Suprapubic skin (tissue), 4 donors: ENCODE results near the gene PDK1. TPM values are rescaled to one million over a fixed set of nuclear protein-coding genes. Genes with fewer than 3 reads are reported as not detected.

Experiments
- DNase-seq, 2 donors: peaks; one replicate each; pipeline ENCODE4 v3.0.0-alpha.2; 2019; ENCODE audit warnings: low spot score in 2 of 2
- H3K27ac ChIP-seq: fragments of 200-600 bp; sonication (generic); one replicate; pipeline ENCODE4 v1.5.1; 2019
- H3K27me3 ChIP-seq: fragments of 200-600 bp; sonication (generic); one replicate; pipeline ENCODE4 v1.5.1; 2019
- H3K36me3 ChIP-seq: fragments of 200-600 bp; sonication (generic); one replicate; pipeline ENCODE4 v1.5.1; 2019
- H3K4me1 ChIP-seq: fragments of 200-600 bp; sonication (generic); one replicate; pipeline ENCODE4 v1.5.1; 2019
- H3K4me3 ChIP-seq: fragments of 200-600 bp; sonication (generic); one replicate; pipeline ENCODE4 v1.5.1; 2019; ENCODE audit warnings: mild to moderate bottlenecking
- H3K9me3 ChIP-seq: fragments of 200-600 bp; sonication (generic); one replicate; pipeline ENCODE4 v1.5.1; 2019
- EP300 ChIP-seq: sonication (generic); formaldehyde crosslinking; IDR thresholded peaks from one replicate; pipeline ENCODE4 v1.6.1; 2017; ENCODE audit warnings: antibody characterized with exemption
- POLR2A ChIP-seq, 2 donors: fragments of 450-650 bp; IDR thresholded peaks; one replicate each; pipeline ENCODE4 v1.6.1; 2017; ENCODE audit warnings: antibody characterized with exemption in 2 of 2, mild to moderate bottlenecking in 2 of 2, moderate library complexity in 2 of 2
- POLR2AphosphoS5 ChIP-seq, 3 donors: sonication (generic); formaldehyde crosslinking; IDR thresholded peaks; one replicate each; pipeline ENCODE4 v1.6.1; 2017; ENCODE audit warnings: antibody characterized with exemption in 3 of 3
- WGBS: methylation state at CpG from one replicate; pipeline ENCODE4 v1.1.5; 2018; 5-methylcytosine and 5-hydroxymethylcytosine counted together
- total RNA-seq, 4 donors: library from RNA; depleted of rRNA; stranded (reverse); fragments of >200 nt; gene quantifications; one replicate each; pipeline ENCODE4 v1.1.0, GENCODE V29; 2016
- TF ChIP-seq, protein P1 (sequence below), 2 donors: fragments of 200-600 bp in 1 of 2; fragments of 450-650 bp in 1 of 2; sonication (generic) in 1 of 2; IDR thresholded peaks; one replicate each; pipeline ENCODE4 v1.5.1; 2016 to 2019; ENCODE audit warnings: antibody characterized with exemption in 2 of 2, mild to moderate bottlenecking in 1 of 2, moderate library complexity in 1 of 2

PDK1 gene
- total RNA-seq, 4 donors from 2014 or later = 35.2 to 151 (median 66.5) TPM

DNA sequence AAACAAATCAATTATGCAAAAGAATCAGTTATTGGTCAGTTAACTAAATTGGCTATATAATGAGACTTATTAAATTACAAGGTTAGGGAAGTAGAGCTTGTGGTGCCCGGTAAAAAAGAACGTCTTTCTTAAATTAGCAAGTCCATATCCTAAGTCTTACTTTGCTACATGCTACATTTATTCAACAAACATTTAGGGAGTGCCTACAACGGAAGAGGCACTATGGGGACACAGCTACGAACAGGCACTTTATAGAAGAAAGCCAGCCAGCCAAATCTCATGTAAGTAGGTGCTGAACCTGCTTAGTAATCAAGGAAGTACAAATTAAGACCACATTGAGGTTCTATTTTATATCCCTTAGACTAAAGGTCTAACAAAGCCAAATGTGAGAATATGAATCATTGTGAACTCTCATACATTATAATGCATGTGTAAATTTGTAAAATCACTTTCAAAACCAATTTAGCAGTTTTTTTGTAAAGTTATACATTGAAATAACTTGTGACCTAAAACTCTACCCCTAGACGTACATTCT lies 59.9 kb downstream of the PDK1 start:
- no peaks in the 10 kb centered on the region for H3K27me3 ChIP-seq
- H3K4me3 ChIP-seq = no peak overlapping the region
- TF ChIP-seq, protein P1, sequence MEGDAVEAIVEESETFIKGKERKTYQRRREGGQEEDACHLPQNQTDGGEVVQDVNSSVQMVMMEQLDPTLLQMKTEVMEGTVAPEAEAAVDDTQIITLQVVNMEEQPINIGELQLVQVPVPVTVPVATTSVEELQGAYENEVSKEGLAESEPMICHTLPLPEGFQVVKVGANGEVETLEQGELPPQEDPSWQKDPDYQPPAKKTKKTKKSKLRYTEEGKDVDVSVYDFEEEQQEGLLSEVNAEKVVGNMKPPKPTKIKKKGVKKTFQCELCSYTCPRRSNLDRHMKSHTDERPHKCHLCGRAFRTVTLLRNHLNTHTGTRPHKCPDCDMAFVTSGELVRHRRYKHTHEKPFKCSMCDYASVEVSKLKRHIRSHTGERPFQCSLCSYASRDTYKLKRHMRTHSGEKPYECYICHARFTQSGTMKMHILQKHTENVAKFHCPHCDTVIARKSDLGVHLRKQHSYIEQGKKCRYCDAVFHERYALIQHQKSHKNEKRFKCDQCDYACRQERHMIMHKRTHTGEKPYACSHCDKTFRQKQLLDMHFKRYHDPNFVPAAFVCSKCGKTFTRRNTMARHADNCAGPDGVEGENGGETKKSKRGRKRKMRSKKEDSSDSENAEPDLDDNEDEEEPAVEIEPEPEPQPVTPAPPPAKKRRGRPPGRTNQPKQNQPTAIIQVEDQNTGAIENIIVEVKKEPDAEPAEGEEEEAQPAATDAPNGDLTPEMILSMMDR (IDR thresholded peaks at IDR 0.05) = no peak
- TF ChIP-seq EP300 = no peak
- no peak for TF ChIP-seq POLR2A (IDR thresholded peaks at IDR 0.05)
- TF ChIP-seq POLR2AphosphoS5 (IDR thresholded peaks at IDR 0.05) = no peak
- WGBS = 81% methylated on average over 5 of the region's 5 CpGs
- H3K27ac ChIP-seq = no peak overlapping the region
- no peaks in the 10 kb centered on the region for H3K9me3 ChIP-seq
- no peak for DNase-seq
- peaks cover 7% of the 10 kb centered on the region for H3K36me3 ChIP-seq
- H3K4me1 ChIP-seq = no peaks in the 10 kb centered on the region

DNA sequence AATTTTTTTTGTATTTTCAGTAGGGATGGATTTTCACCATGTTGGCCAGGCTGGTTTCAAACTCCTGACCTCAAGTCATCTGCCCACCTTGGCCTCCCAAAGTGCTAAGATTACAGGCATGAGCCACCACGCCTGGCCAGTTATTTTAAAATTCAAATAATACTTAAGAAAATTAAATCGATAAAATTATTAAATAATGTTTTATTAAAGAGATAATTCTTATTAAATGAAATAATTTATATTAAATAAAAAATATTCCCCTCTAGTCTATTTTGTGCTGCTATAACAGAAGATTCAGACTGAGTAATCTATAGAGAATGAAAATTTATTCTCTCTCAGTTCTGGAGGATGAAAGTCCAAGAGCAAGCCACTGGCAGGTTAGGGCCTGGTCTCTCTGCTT lies 61.2 kb downstream of the PDK1 start:
- TF ChIP-seq EP300 (no peak), POLR2A (IDR thresholded peaks at IDR 0.05) (no peak), POLR2AphosphoS5 (IDR thresholded peaks at IDR 0.05) (no peak)
- TF ChIP-seq, protein P1 (IDR thresholded peaks at IDR 0.05) = no peak
- no peak overlapping the region for H3K27ac ChIP-seq
- H3K27me3 ChIP-seq = no peaks in the 10 kb centered on the region
- no peak overlapping the region for H3K4me3 ChIP-seq
- H3K4me1 ChIP-seq = no peaks in the 10 kb centered on the region
- peaks cover 7% of the 10 kb centered on the region for H3K36me3 ChIP-seq
- no peak for DNase-seq
- H3K9me3 ChIP-seq = no peaks in the 10 kb centered on the region
- 98% methylated on average over 2 of the region's 2 CpGs for WGBS

DNA sequence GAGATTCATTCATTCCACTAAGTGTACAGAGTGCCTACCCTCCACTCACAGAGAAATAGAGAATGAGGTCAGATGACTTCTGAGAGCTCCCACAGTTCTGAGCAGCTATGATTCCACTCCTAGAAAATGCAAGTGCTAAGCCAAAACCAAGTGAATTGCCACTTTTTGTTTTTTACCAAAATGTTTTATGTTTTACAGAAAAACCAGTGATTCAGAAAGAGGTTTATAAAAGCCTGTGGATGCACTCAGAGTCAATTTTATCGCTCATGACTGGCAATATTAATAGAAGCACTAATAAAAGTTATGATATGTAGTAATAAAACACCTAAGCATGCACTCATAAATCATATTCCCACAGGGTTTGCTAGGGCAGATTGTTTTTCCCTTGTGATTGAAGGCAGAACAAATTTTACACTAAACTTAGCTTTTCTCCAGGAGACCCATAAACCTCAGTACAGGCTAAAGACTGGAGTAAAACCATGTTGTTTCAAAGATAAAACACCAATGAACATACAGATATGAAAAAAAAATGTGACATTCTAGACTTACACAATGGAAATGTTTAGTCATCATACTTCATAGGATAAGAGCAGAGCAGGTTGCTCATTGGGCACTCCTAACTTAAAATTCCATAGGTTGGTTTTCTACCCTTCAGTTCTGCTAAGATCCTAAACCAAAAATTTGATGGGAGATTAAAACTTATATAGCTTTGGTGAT lies 67.5 kb downstream of the PDK1 start:
- WGBS = 66% methylated on average over 1 of the region's 1 CpG
- no peak for DNase-seq
- TF ChIP-seq, protein P1 (IDR thresholded peaks at IDR 0.05) = no peak
- TF ChIP-seq POLR2A (IDR thresholded peaks at IDR 0.05) (no peak), EP300 (no peak), POLR2AphosphoS5 (IDR thresholded peaks at IDR 0.05) (no peak)
- H3K4me1 ChIP-seq = no peaks in the 10 kb centered on the region
- no peaks in the 10 kb centered on the region for H3K27me3 ChIP-seq
- no peaks in the 10 kb centered on the region for H3K36me3 ChIP-seq
- no peak overlapping the region for H3K27ac ChIP-seq
- no peaks in the 10 kb centered on the region for H3K9me3 ChIP-seq
- no peak overlapping the region for H3K4me3 ChIP-seq

DNA sequence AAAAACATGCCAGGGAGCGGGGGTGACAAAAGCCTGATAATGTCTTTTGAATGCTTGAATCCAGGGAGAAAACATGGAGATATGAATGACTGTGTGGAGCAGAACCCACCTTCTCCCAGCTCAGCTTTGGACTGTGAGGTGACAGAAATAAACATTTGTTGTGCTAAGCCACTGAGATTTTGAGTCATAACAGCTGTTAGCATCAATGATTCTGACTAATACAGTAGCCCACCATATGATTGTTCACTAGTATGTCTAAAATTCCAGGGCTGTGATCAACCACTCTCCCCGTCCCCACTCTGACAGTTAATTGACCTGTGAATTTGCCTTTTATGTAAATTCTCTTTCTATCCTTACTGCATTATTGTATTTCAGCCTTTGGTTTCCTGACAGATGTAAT lies 69.1 kb downstream of the PDK1 start:
- no peak overlapping the region for H3K27ac ChIP-seq

DNA sequence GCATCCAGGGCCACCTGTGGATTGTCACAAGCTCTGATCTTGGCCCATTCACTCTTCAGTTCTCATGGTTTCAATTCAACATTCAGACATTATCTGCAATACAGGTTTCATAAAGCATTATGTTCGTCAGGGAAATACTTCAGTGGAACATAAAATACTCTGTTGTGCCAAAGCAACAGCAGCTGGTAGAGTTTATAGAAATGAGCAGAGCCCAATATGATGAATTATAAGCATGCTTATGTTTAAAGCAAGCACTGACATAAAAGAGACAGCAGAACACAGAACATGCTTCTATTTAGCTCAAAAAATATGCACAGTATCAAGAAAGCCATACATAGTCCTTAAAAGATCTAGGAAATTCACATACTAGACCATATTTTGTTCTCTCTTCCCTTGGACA lies 71.3 kb downstream of the PDK1 start:
- Histone ChIP-seq H3K9me3 (no peaks in the 10 kb centered on the region), H3K27ac (no peak overlapping the region), H3K4me3 (no peak overlapping the region), H3K4me1 (no peaks in the 10 kb centered on the region), H3K36me3 (no peaks in the 10 kb centered on the region), H3K27me3 (no peaks in the 10 kb centered on the region)
- TF ChIP-seq POLR2AphosphoS5 (IDR thresholded peaks at IDR 0.05) (no peak), EP300 (no peak), POLR2A (IDR thresholded peaks at IDR 0.05) (no peak)
- TF ChIP-seq, protein P1 (IDR thresholded peaks at IDR 0.05) = no peak
- WGBS = 94% methylated on average over 1 of the region's 1 CpG
- no peak for DNase-seq

More for the DNA sequence above, 69.1 kb downstream of the PDK1 start:
- no peaks in the 10 kb centered on the region for H3K36me3 ChIP-seq
- no peaks in the 10 kb centered on the region for H3K4me1 ChIP-seq
- WGBS = 98% methylated on average over 2 of the region's 2 CpGs
- H3K27me3 ChIP-seq = no peaks in the 10 kb centered on the region
- H3K4me3 ChIP-seq = no peak overlapping the region
- DNase-seq = no peak
- H3K9me3 ChIP-seq = no peaks in the 10 kb centered on the region
- TF ChIP-seq EP300 (no peak), POLR2AphosphoS5 (IDR thresholded peaks at IDR 0.05) (no peak), POLR2A (IDR thresholded peaks at IDR 0.05) (no peak)
- TF ChIP-seq, protein P1 (IDR thresholded peaks at IDR 0.05) = no peak
